K562 (cell line): ENCODE results near the gene PRSS23.

Source experiments
- CHD1 ChIP-seq: fragments of 200-600 bp; sonication (generic); IDR thresholded peaks from one replicate; pipeline ENCODE4 v1.6.1; 2012; ENCODE audit warnings: mild to moderate bottlenecking, moderate library complexity, low read length, inconsistent platforms
- CHD2 ChIP-seq: IDR thresholded peaks from 2 replicates; pipeline ENCODE4 v1.6.1; 2011; ENCODE audit warnings: low read depth, low read length
- ETV5 ChIP-seq: sonication (generic); formaldehyde crosslinking; IDR thresholded peaks from 2 replicates; pipeline ENCODE4 v1.4.0; 2020; ENCODE audit warnings: low read depth, mild to moderate bottlenecking, missing genetic modification reagents
- GABPB1 ChIP-seq: sonication (generic); formaldehyde crosslinking; IDR thresholded peaks from 2 replicates; pipeline ENCODE4 v1.8.0; 2022; ENCODE audit warnings: mild to moderate bottlenecking, missing genetic modification reagents
- MYNN ChIP-seq, 2 experiments: sonication (generic); formaldehyde crosslinking in 1 of 2; IDR thresholded peaks; 2 replicates each; pipeline versions ENCODE4 v1.5.0 to v1.6.1; 2016 to 2020; ENCODE audit warnings: antibody characterized with exemption in 1 of 2, missing genetic modification reagents in 1 of 2
- NFIC ChIP-seq: fragments of 450-650 bp; IDR thresholded peaks from 2 replicates; pipeline ENCODE4 v1.6.1; 2017; ENCODE audit warnings: mild to moderate bottlenecking, inconsistent platforms
- NKRF ChIP-seq: fragments of 450-650 bp; IDR thresholded peaks from 2 replicates; pipeline ENCODE4 v1.6.1; 2016; ENCODE audit warnings: borderline replicate concordance
- TF ChIP-seq, protein P1 (sequence below), 2 experiments: IDR thresholded peaks; 2 replicates each; pipeline ENCODE4 v1.6.1; 2011; ENCODE audit warnings: borderline replicate concordance in 1 of 2, control low read depth in 1 of 2, low read depth in 1 of 2, low read length in 1 of 2, mild to moderate bottlenecking in 1 of 2, mixed read lengths in 1 of 2, moderate library complexity in 1 of 2; ENCODE audit not compliant: insufficient read depth in 1 of 2, insufficient read length in 1 of 2, poor library complexity in 1 of 2, severe bottlenecking in 1 of 2; ENCODE audit errors: extremely low read depth in 1 of 2
- TF ChIP-seq, protein P2 (sequence below): IDR thresholded peaks from 3 replicates; pipeline ENCODE4 v1.6.1; 2011; ENCODE audit warnings: borderline replicate concordance, mild to moderate bottlenecking, moderate library complexity; ENCODE audit not compliant: insufficient read length; ENCODE audit errors: extremely low read depth

- TF ChIP-seq, protein P1, sequence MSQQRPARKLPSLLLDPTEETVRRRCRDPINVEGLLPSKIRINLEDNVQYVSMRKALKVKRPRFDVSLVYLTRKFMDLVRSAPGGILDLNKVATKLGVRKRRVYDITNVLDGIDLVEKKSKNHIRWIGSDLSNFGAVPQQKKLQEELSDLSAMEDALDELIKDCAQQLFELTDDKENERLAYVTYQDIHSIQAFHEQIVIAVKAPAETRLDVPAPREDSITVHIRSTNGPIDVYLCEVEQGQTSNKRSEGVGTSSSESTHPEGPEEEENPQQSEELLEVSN (IDR thresholded peaks at IDR 0.05; ENCODE audit: borderline replicate concordance in 1 of 2, extremely low read depth in 1 of 2, insufficient read depth in 1 of 2, insufficient read length in 1 of 2, low read depth in 1 of 2, low read length in 1 of 2, poor library complexity in 1 of 2, severe bottlenecking in 1 of 2) = no peak
- TF ChIP-seq MYNN (IDR thresholded peaks at IDR 0.05) (no peak), MYNN (CRISPR knock-in tag; IDR thresholded peaks at IDR 0.05) (no peak), CHD1 (no peak), GABPB1 (CRISPR knock-in tag) (no peak), NKRF (no peak), ETV5 (CRISPR knock-in tag) (no peak), NFIC (no peak), CHD2 (no peak)
- TF ChIP-seq, protein P2, sequence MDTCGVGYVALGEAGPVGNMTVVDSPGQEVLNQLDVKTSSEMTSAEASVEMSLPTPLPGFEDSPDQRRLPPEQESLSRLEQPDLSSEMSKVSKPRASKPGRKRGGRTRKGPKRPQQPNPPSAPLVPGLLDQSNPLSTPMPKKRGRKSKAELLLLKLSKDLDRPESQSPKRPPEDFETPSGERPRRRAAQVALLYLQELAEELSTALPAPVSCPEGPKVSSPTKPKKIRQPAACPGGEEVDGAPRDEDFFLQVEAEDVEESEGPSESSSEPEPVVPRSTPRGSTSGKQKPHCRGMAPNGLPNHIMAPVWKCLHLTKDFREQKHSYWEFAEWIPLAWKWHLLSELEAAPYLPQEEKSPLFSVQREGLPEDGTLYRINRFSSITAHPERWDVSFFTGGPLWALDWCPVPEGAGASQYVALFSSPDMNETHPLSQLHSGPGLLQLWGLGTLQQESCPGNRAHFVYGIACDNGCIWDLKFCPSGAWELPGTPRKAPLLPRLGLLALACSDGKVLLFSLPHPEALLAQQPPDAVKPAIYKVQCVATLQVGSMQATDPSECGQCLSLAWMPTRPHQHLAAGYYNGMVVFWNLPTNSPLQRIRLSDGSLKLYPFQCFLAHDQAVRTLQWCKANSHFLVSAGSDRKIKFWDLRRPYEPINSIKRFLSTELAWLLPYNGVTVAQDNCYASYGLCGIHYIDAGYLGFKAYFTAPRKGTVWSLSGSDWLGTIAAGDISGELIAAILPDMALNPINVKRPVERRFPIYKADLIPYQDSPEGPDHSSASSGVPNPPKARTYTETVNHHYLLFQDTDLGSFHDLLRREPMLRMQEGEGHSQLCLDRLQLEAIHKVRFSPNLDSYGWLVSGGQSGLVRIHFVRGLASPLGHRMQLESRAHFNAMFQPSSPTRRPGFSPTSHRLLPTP = no peak
Measured at GRCh38 chr11:86807360-86807759, 7.0 kb downstream of the PRSS23 start.
